Measurements from ENCODE around the gene ACKR2. TPM values are rescaled to one million over a fixed set of nuclear protein-coding genes. Genes with fewer than 3 reads are reported as not detected.
A peak's percentile ranks its signal among the peaks of the same experiment; 100 is the strongest.

ACKR2 gene
- total RNA-seq, 1 experiment from 2014 or later = 0.76 TPM

GRCh38 chr3:42802876-42803413 lies 6.3 kb upstream of the ACKR2 start:
- RAD21 ChIA-PET (ENCODE audit: low non-redundant PET in 1 of 2, low total read pairs in 2 of 2, uncharacterized antibody in 2 of 2, unreplicated experiment in 2 of 2) = no interaction called here
- Histone ChIP-seq H3K4me3 (replicated peaks in 1 of 2; ENCODE audit: low read depth in 1 of 2, low read length in 2 of 2) (peak overlapping the region; percentile 88 to 98), H3K4me1 (ENCODE audit: control insufficient read depth in 1 of 2, insufficient read depth in 2 of 2, low read length in 2 of 2) (peaks cover 0 to 15% of the 10 kb centered on the region in 2 experiments; a peak in 2 of 4 replicates), H3K9ac (ENCODE audit: low read length) (peak overlapping the region; percentile 94), H3K36me3 (ENCODE audit: control insufficient read depth in 1 of 2, insufficient read depth in 2 of 2, low read length in 2 of 2) (no peaks in the 10 kb centered on the region), H3K4me2 (ENCODE audit: low read length) (peak overlapping the region; percentile 95), H3K9me3 (ENCODE audit: control insufficient read depth in 1 of 2, insufficient read depth in 1 of 2, low read depth in 1 of 2, low read length in 2 of 2) (no peaks in the 10 kb centered on the region), H3K27me3 (ENCODE audit: insufficient read depth, low read length) (no peaks in the 10 kb centered on the region), H3K27ac (ENCODE audit: low read depth, low read length) (peak overlapping the region; percentile 70), H3K79me2 (ENCODE audit: insufficient read depth, low read length) (peaks cover 50% of the 10 kb centered on the region), H4K20me1 (ENCODE audit: insufficient read depth) (no peaks in the 10 kb centered on the region), H3K9me2 (ENCODE audit: insufficient read depth) (no peaks in the 10 kb centered on the region), H2AFZ (ENCODE audit: low read depth, low read length, poor library complexity, severe bottlenecking) (no peak overlapping the region)
- POLR2A ChIA-PET = interaction anchor here (0.7 kb wide), 1 partner anchor 8 kb away, joined by 3 read pairs; no protein-coding TSS in a partner anchor
- BruUV-seq (replicated peaks) = TSS peak; percentile 36
- DNase-seq (ENCODE audit: low read depth, low spot score) = no peak
- CTCF ChIA-PET = interaction anchor here (2.9 kb wide), 1 partner anchor 28 kb away, joined by 11 read pairs; no protein-coding TSS in a partner anchor
- no peak for ATAC-seq
- TF ChIP-seq MAX (IDR thresholded peaks at IDR 0.05) (peak; percentile 8; the same call in 1 of the 2 replicates), CTCF (IDR thresholded peaks at IDR 0.05 in 2 of 3, conservative IDR thresholded peaks at IDR 0.05 in 1 of 3; ENCODE audit: borderline replicate concordance in 1 of 3, insufficient read depth in 1 of 3, low read depth in 2 of 3, low read length in 2 of 3) (no peak), EZH2phosphoT487 (IDR thresholded peaks at IDR 0.05; ENCODE audit: borderline replicate concordance) (no peak)
- intact Hi-C loops (cut with micrococcal nuclease) = no loop called here

- H3K79me2 ChIP-seq (ENCODE audit: insufficient read depth, low read length) = peaks cover 50% of the 10 kb centered on the region
- no peaks in the 10 kb centered on the region for H3K36me3 ChIP-seq (ENCODE audit: control insufficient read depth in 1 of 2, insufficient read depth in 2 of 2, low read length in 2 of 2)
- H3K9me2 ChIP-seq (ENCODE audit: insufficient read depth) = no peaks in the 10 kb centered on the region
- H4K20me1 ChIP-seq (ENCODE audit: insufficient read depth) = no peaks in the 10 kb centered on the region
- CTCF ChIA-PET = interaction anchor here (2.9 kb wide), 1 partner anchor 27 kb away, joined by 11 read pairs; no protein-coding TSS in a partner anchor
- peak overlapping the region; percentile 88 to 98 for H3K4me3 ChIP-seq (replicated peaks in 1 of 2; ENCODE audit: low read depth in 1 of 2, low read length in 2 of 2)
- intact Hi-C loops (cut with micrococcal nuclease) = no loop called here
- no peaks in the 10 kb centered on the region for H3K27me3 ChIP-seq (ENCODE audit: insufficient read depth, low read length)
- BruUV-seq (replicated peaks) = no TSS peak
- H3K4me1 ChIP-seq (ENCODE audit: control insufficient read depth in 1 of 2, insufficient read depth in 2 of 2, low read length in 2 of 2) = peaks cover 0 to 15% of the 10 kb centered on the region in 2 experiments; a peak in 2 of 4 replicates
- POLR2A ChIA-PET = interaction anchor here (0.7 kb wide), 2 partner anchors 9 to 28 kb away, joined by 3 read pairs; no protein-coding TSS in a partner anchor
- no peak overlapping the region for H2AFZ ChIP-seq (ENCODE audit: low read depth, low read length, poor library complexity, severe bottlenecking)
- ATAC-seq (peak; percentile 35), DNase-seq (ENCODE audit: low read depth, low spot score) (no peak)
- RAD21 ChIA-PET (ENCODE audit: low non-redundant PET in 1 of 2, low total read pairs in 2 of 2, uncharacterized antibody in 2 of 2, unreplicated experiment in 2 of 2) = no interaction called here
- H3K27ac ChIP-seq (ENCODE audit: low read depth, low read length) = peak overlapping the region; percentile 70
- no peaks in the 10 kb centered on the region for H3K9me3 ChIP-seq (ENCODE audit: control insufficient read depth in 1 of 2, insufficient read depth in 1 of 2, low read depth in 1 of 2, low read length in 2 of 2)
- H3K4me2 ChIP-seq (ENCODE audit: low read length) = peak overlapping the region; percentile 95
- H3K9ac ChIP-seq (ENCODE audit: low read length) = peak overlapping the region; percentile 94
- TF ChIP-seq YY1 (IDR thresholded peaks at IDR 0.05; ENCODE audit: extremely low read depth, insufficient replicate concordance, low read depth, low read length) (peak; percentile 84), POLR2A (IDR thresholded peaks at IDR 0.05; ENCODE audit: borderline replicate concordance, extremely low read depth, insufficient read depth, insufficient read length) (no peak), MAX (IDR thresholded peaks at IDR 0.05) (0 out of 2 replicates have a peak, but pooled peaks have one; percentile 19), SIN3A (IDR thresholded peaks at IDR 0.05; ENCODE audit: low read depth) (no peak; the same call in 1 of the 2 replicates), SRF (IDR thresholded peaks at IDR 0.05; ENCODE audit: low read depth) (no peak)
Observed at GRCh38 chr3:42803414-42804105, 5.7 kb upstream of the ACKR2 start.
